HEK293T (cell line): ENCODE measurements around the gene TAF3.

ENCODE experiments used
- FOXA1 ChIP-seq: fragments of 450-650 bp; IDR thresholded peaks from 2 replicates; pipeline ENCODE4 v1.6.1; 2016; ENCODE audit warnings: mild to moderate bottlenecking
- FOXM1 ChIP-seq: fragments of 450-650 bp; IDR thresholded peaks from 2 replicates; pipeline ENCODE4 v1.6.1; 2017; ENCODE audit warnings: mild to moderate bottlenecking, borderline replicate concordance
- L3MBTL2 ChIP-seq: fragments of 450-650 bp; conservative IDR thresholded peaks from 2 replicates; pipeline ENCODE4 v1.6.1; 2016; ENCODE audit warnings: mild to moderate bottlenecking
- NFRKB ChIP-seq: fragments of 450-650 bp; IDR thresholded peaks from 2 replicates; pipeline ENCODE4 v1.6.1; 2016; ENCODE audit warnings: mild to moderate bottlenecking, moderate library complexity
- SP1 ChIP-seq: fragments of 450-650 bp; IDR thresholded peaks from 2 replicates; pipeline ENCODE4 v1.6.1; 2017
- TARDBP ChIP-seq: fragments of 450-650 bp; IDR thresholded peaks from 2 replicates; pipeline ENCODE4 v1.6.1; 2016
- ZNF384 ChIP-seq: fragments of 450-650 bp; IDR thresholded peaks from 2 replicates; pipeline ENCODE4 v1.6.1; 2016
- TF ChIP-seq, protein P1 (sequence below): fragments of 450-650 bp; IDR thresholded peaks from 2 replicates; pipeline ENCODE4 v1.6.1; 2016

DNA sequence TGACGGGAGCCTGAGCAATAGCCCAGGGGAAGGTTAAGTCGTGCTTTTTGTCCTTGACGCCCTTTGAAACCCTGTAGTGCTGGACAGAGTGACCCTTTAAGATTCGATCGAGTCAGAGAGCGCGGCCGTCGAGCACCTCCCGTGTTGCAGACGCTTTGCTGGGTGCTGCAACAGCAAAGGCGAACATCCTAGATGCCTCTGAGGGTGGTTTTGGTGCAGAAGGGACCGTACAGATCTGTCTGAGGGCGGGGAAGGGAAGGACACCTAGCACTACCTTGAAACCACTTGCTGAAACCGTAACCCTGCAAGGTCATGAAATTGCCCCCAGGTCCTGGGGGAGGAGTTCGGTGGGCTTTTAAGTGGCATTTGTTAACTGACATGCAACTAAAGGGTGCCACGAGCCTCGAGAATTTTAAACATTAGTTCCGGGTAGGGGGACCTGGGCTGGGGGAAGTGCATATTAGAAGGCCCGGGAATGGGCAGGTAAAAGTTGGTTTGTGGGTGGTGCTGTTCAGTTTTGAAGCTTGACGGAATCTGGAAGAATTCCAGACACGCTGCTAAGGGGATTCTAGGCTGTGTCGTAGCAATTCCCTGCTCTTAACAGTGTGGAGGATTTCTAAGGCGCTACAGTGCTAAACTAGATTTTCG, 29.5 kb upstream of the TAF3 start:
- no peak for TF ChIP-seq ZNF384
- no peak for TF ChIP-seq L3MBTL2
- TF ChIP-seq TARDBP, result no peak
- TF ChIP-seq NFRKB, result no peak
- TF ChIP-seq FOXM1, result no peak
- TF ChIP-seq, protein P1, sequence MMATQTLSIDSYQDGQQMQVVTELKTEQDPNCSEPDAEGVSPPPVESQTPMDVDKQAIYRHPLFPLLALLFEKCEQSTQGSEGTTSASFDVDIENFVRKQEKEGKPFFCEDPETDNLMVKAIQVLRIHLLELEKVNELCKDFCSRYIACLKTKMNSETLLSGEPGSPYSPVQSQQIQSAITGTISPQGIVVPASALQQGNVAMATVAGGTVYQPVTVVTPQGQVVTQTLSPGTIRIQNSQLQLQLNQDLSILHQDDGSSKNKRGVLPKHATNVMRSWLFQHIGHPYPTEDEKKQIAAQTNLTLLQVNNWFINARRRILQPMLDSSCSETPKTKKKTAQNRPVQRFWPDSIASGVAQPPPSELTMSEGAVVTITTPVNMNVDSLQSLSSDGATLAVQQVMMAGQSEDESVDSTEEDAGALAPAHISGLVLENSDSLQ, result no peak
- no peak for TF ChIP-seq FOXA1
- TF ChIP-seq SP1, result no peak
